ENCODE data around the gene CDH13.

CDH13 gene

GRCh38 chr16:83743241-83743640 lies 1116.5 kb downstream of the CDH13 start:
- no peak for DNase-seq

- DNase-seq, result no peak
These were observed 1117.0 kb downstream of the CDH13 start for GRCh38 chr16:83743720-83744119.

- peak; percentile 35 for DNase-seq
These were observed 1117.7 kb downstream of the CDH13 start for GRCh38 chr16:83744441-83744981.

GRCh38 chr16:83746611-83747010 lies 1119.8 kb downstream of the CDH13 start:
- no peak for DNase-seq

GRCh38 chr16:83747936-83748335 lies 1121.2 kb downstream of the CDH13 start:
- DNase-seq, result no peak

GRCh38 chr16:83755391-83755790 lies 1128.6 kb downstream of the CDH13 start:
- no peak for DNase-seq

GRCh38 chr16:83762141-83762991 lies 1135.6 kb downstream of the CDH13 start:
- DNase-seq, result no peak

GRCh38 chr16:83762992-83763358 lies 1136.2 kb downstream of the CDH13 start:
- no peak for DNase-seq

- DNase-seq, result no peak
These were observed 1142.2 kb downstream of the CDH13 start for GRCh38 chr16:83768986-83769385.

- DNase-seq, result no peak
These were observed 1142.7 kb downstream of the CDH13 start for GRCh38 chr16:83769397-83770008.

- peak; percentile 57 for DNase-seq
These were observed 1144.7 kb downstream of the CDH13 start for GRCh38 chr16:83771306-83771942.

- no peak for DNase-seq
These were observed 1146.0 kb downstream of the CDH13 start for GRCh38 chr16:83772806-83773205.

- no peak for DNase-seq
These were observed 1147.3 kb downstream of the CDH13 start for GRCh38 chr16:83774066-83774465.

- DNase-seq, result no peak
These were observed 1150.2 kb downstream of the CDH13 start for GRCh38 chr16:83776944-83777343.

- DNase-seq, result no peak
These were observed 1153.1 kb downstream of the CDH13 start for GRCh38 chr16:83779886-83780285.

- DNase-seq, result no peak
These were observed 1158.7 kb downstream of the CDH13 start for GRCh38 chr16:83785455-83785854.

GRCh38 chr16:83789642-83790401 lies 1163.1 kb downstream of the CDH13 start:
- no peak for DNase-seq

GRCh38 chr16:83791916-83792315 lies 1165.1 kb downstream of the CDH13 start:
- no peak for DNase-seq

GRCh38 chr16:83792391-83792790 lies 1165.6 kb downstream of the CDH13 start:
- DNase-seq, result no peak

GRCh38 chr16:83793179-83793578 lies 1166.4 kb downstream of the CDH13 start:
- peak; percentile 25 for DNase-seq

GRCh38 chr16:83794860-83795554 lies 1168.2 kb downstream of the CDH13 start:
- DNase-seq, result no peak

- no peak for DNase-seq
These were observed 1170.2 kb downstream of the CDH13 start for GRCh38 chr16:83797013-83797412.
